HCT116 (cell line): ENCODE results near the gene MEIS1. TPM values are rescaled to one million over a fixed set of nuclear protein-coding genes. Genes with fewer than 3 reads are reported as not detected.

ENCODE experiments used
- ATAC-seq: fragments of 200-7000 bp; cut with Tn5 transposase; 2 replicates; pipeline ENCODE4 v1.9.1; 2020; ENCODE audit warnings: mild to moderate bottlenecking, moderate library complexity
- BruUV-seq: library from RNA; stranded (reverse); fragments of 400-500 nt; replicated peaks from 2 replicates; lab custom pipeline; 2021; lab: Mats Ljungman, UMichigan
- CTCF ChIA-PET: fragments of 300-600 bp; sonication (Branson Sonifier 250); formaldehyde crosslinking; loops from one replicate; lab custom pipeline; 2021; ENCODE audit warnings: antibody characterized with exemption; lab: Charles Lee
- POLR2A ChIA-PET: fragments of 300-600, 350-600 bp; sonication (Branson Sonifier 250); formaldehyde crosslinking; loops from one replicate; lab custom pipeline; 2021; ENCODE audit warnings: antibody characterized with exemption; lab: Charles Lee
- RAD21 ChIA-PET, 2 experiments: fragments of 300-600 bp; sonication (Branson Sonifier 250); formaldehyde crosslinking; loops; one replicate each; lab custom pipeline; 2023; ENCODE audit warnings: low total read pairs in 2 of 2; ENCODE audit not compliant: uncharacterized antibody in 2 of 2, unreplicated experiment in 2 of 2, low non-redundant PET in 1 of 2; lab: Charles Lee
- DNase-seq: peaks from one replicate; pipeline ENCODE4 v3.0.0-alpha.2; 2010; ENCODE audit warnings: low read depth, low spot score
- H2AFZ ChIP-seq: fragments of 200-600 bp; shearing (Covaris generic), sonication (generic); 2 replicates; pipeline ENCODE4 v1.6.1; 2017; ENCODE audit warnings: low read depth, mixed run types, mixed read lengths, antibody characterized with exemption, low read length; ENCODE audit not compliant: poor library complexity, severe bottlenecking
- H3K27ac ChIP-seq: 2 replicates; pipeline ENCODE4 v1.5.1; 2012; ENCODE audit warnings: low read depth, low read length
- H3K27me3 ChIP-seq: fragments of 200-600 bp; sonication (generic); 2 replicates; pipeline ENCODE4 v1.6.1; 2016; ENCODE audit warnings: mixed run types, low read length, mixed read lengths; ENCODE audit not compliant: insufficient read depth
- H3K36me3 ChIP-seq, 2 experiments: fragments of 200-500 bp in 1 of 2; fragments of 200-600 bp in 1 of 2; sonication (Bioruptor generic) in 1 of 2; sonication (generic) in 1 of 2; 2 replicates each; pipeline versions ENCODE4 v1.5.1 to v1.6.1; 2014 to 2016; ENCODE audit warnings: low read length in 2 of 2, inconsistent platforms in 1 of 2, mixed read lengths in 1 of 2, mixed run types in 1 of 2; ENCODE audit not compliant: insufficient read depth in 2 of 2, control insufficient read depth in 1 of 2
- H3K4me1 ChIP-seq, 2 experiments: fragments of 200-600 bp in 1 of 2; sonication (generic) in 1 of 2; 2 replicates each; pipeline versions ENCODE4 v1.5.1 to v1.6.1; 2012 to 2017; ENCODE audit warnings: low read length in 2 of 2, inconsistent platforms in 1 of 2, mild to moderate bottlenecking in 1 of 2, mixed read lengths in 1 of 2, mixed run types in 1 of 2, moderate library complexity in 1 of 2; ENCODE audit not compliant: insufficient read depth in 2 of 2, control insufficient read depth in 1 of 2
- H3K4me2 ChIP-seq: fragments of 200-600 bp; sonication (generic); 2 replicates; pipeline ENCODE4 v1.6.1; 2017; ENCODE audit warnings: mixed run types, low read length, mixed read lengths
- H3K4me3 ChIP-seq, 2 experiments: fragments of 200-600 bp in 1 of 2; sonication (generic) in 1 of 2; replicated peaks in 1 of 2; 2 replicates each; pipeline ENCODE4 v1.5.1; 2011 to 2016; ENCODE audit warnings: low read length in 2 of 2, control low read depth in 1 of 2, low read depth in 1 of 2, mild to moderate bottlenecking in 1 of 2, mixed read lengths in 1 of 2, mixed run types in 1 of 2
- H3K79me2 ChIP-seq: fragments of 200-600 bp; sonication (generic); 2 replicates; pipeline ENCODE4 v1.6.1; 2017; ENCODE audit warnings: mild to moderate bottlenecking, mixed run types, low read length, moderate library complexity, mixed read lengths; ENCODE audit not compliant: insufficient read depth
- H3K9ac ChIP-seq: fragments of 200-600 bp; sonication (generic); 2 replicates; pipeline ENCODE4 v1.6.1; 2016; ENCODE audit warnings: low read length, mixed read lengths
- H3K9me2 ChIP-seq: fragments of 200-600 bp; sonication (generic), shearing (Covaris generic); 2 replicates; pipeline ENCODE4 v1.6.1; 2017; ENCODE audit warnings: mixed run types, mild to moderate bottlenecking, moderate library complexity; ENCODE audit not compliant: insufficient read depth
- H3K9me3 ChIP-seq, 2 experiments: fragments of 200-500 bp in 1 of 2; fragments of 200-600 bp in 1 of 2; sonication (Bioruptor generic) in 1 of 2; sonication (generic) in 1 of 2; 2 replicates each; pipeline ENCODE4 v1.6.1; 2014 to 2017; ENCODE audit warnings: low read length in 2 of 2, mixed read lengths in 2 of 2, inconsistent platforms in 1 of 2, low read depth in 1 of 2, mild to moderate bottlenecking in 1 of 2, mixed run types in 1 of 2, moderate library complexity in 1 of 2; ENCODE audit not compliant: control insufficient read depth in 1 of 2, insufficient read depth in 1 of 2
- H4K20me1 ChIP-seq: fragments of 200-600 bp; sonication (generic), shearing (Covaris generic); 2 replicates; pipeline ENCODE4 v1.6.1; 2017; ENCODE audit warnings: mixed run types, mild to moderate bottlenecking, moderate library complexity; ENCODE audit not compliant: insufficient read depth
- CBX3 ChIP-seq: IDR thresholded peaks from 2 replicates; pipeline ENCODE4 v1.6.1; 2012; ENCODE audit warnings: low read depth
- CEBPB ChIP-seq: IDR thresholded peaks from 2 replicates; pipeline ENCODE4 v1.6.1; 2012; ENCODE audit warnings: low read depth
- EGR1 ChIP-seq: IDR thresholded peaks from 2 replicates; pipeline ENCODE4 v1.6.1; 2012; ENCODE audit warnings: low read depth
- ELF1 ChIP-seq: IDR thresholded peaks from 2 replicates; pipeline ENCODE4 v1.6.1; 2012; ENCODE audit warnings: low read depth, borderline replicate concordance
- EZH2 ChIP-seq: fragments of 200-600 bp; sonication (generic); IDR thresholded peaks from 2 replicates; pipeline ENCODE4 v1.6.1; 2017; ENCODE audit warnings: antibody characterized with exemption, mixed run types
- EZH2phosphoT487 ChIP-seq: fragments of 200-600 bp; IDR thresholded peaks from 2 replicates; pipeline ENCODE4 v1.6.1; 2018; ENCODE audit warnings: antibody characterized with exemption, borderline replicate concordance
- FOSL1 ChIP-seq: IDR thresholded peaks from 2 replicates; pipeline ENCODE4 v1.6.1; 2012; ENCODE audit warnings: low read depth
- JUND ChIP-seq: IDR thresholded peaks from 2 replicates; pipeline ENCODE4 v1.6.1; 2012
- POLR2AphosphoS5 ChIP-seq: IDR thresholded peaks from 2 replicates; pipeline ENCODE4 v1.6.1; 2011; ENCODE audit warnings: mild to moderate bottlenecking, low read depth, low read length, moderate library complexity
- SP1 ChIP-seq: IDR thresholded peaks from 2 replicates; pipeline ENCODE4 v1.6.1; 2012; ENCODE audit warnings: low read depth
- SRF ChIP-seq: IDR thresholded peaks from 2 replicates; pipeline ENCODE4 v1.6.1; 2012; ENCODE audit warnings: low read depth
- YY1 ChIP-seq: IDR thresholded peaks from 2 replicates; pipeline ENCODE4 v1.6.1; 2011; ENCODE audit warnings: low read length, low read depth, moderate library complexity, mild to moderate bottlenecking; ENCODE audit not compliant: insufficient replicate concordance; ENCODE audit errors: extremely low read depth
- intact Hi-C: fragments of 100-400 bp; cut with micrococcal nuclease; formaldehyde crosslinking; loops from 2 replicates; pipeline ENCODE4 v1.10.0; 2022
- total RNA-seq: library from RNA; stranded (reverse); gene quantifications from one replicate; pipeline ENCODE4 v1.2.1, GENCODE V29; 2021; ENCODE audit not compliant: unreplicated experiment
- TF ChIP-seq, protein P1 (sequence below): IDR thresholded peaks from 2 replicates; pipeline ENCODE4 v1.6.1; 2012
- TF ChIP-seq, protein P2 (sequence below), 3 experiments: fragments of 200-600 bp in 1 of 3; sonication (generic) in 1 of 3; IDR thresholded peaks in 2 of 3; conservative IDR thresholded peaks in 1 of 3; 2 replicates each; pipeline ENCODE4 v1.5.1; 2012 to 2017; ENCODE audit warnings: low read depth in 2 of 3, low read length in 2 of 3, antibody characterized with exemption in 1 of 3, borderline replicate concordance in 1 of 3, control low read depth in 1 of 3, mild to moderate bottlenecking in 1 of 3, mixed read lengths in 1 of 3, mixed run types in 1 of 3, moderate library complexity in 1 of 3; ENCODE audit not compliant: insufficient read depth in 1 of 3
- TF ChIP-seq, protein P3 (sequence below): IDR thresholded peaks from 2 replicates; pipeline ENCODE4 v1.6.1; 2011; ENCODE audit warnings: mild to moderate bottlenecking, low read length, moderate library complexity; ENCODE audit not compliant: insufficient replicate concordance; ENCODE audit errors: extremely low read depth

MEIS1 gene
- total RNA-seq, 1 experiment from 2014 or later: 0.32 TPM

DNA sequence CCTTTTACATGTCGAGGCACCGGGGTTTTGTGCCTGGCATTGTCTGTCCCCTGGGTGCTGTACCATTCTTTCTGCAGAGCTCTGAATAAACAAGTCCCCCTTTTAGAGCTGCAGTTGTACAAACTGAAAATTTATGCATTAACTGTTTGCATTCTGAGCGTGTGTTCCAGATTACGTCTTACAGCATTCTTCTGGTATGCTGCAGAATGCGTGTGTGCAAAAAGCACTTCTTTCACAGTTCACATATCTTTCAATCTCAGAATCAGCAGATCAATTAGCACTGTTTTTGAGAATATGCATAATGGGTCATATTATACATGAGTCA is 27.5 kb downstream of the MEIS1 start:
- ChIA-PET RAD21 (no interaction called here), CTCF (no interaction called here), POLR2A (no interaction called here)
- no peak overlapping the region for H2AFZ ChIP-seq
- no peaks in the 10 kb centered on the region for H3K79me2 ChIP-seq
- BruUV-seq: no TSS peak
- no peaks in the 10 kb centered on the region; a peak in 1 of 4 replicates for H3K9me3 ChIP-seq
- no peaks in the 10 kb centered on the region for H4K20me1 ChIP-seq
- no peak overlapping the region for H3K9ac ChIP-seq
- DNase-seq: no peak
- no peak overlapping the region for H3K4me3 ChIP-seq
- no peak for ATAC-seq
- no peak overlapping the region for H3K4me2 ChIP-seq
- no peaks in the 10 kb centered on the region for H3K4me1 ChIP-seq
- H3K27ac ChIP-seq: no peak overlapping the region
- H3K9me2 ChIP-seq: no peaks in the 10 kb centered on the region
- H3K27me3 ChIP-seq: no peaks in the 10 kb centered on the region
- H3K36me3 ChIP-seq: no peaks in the 10 kb centered on the region
- TF ChIP-seq YY1 (no peak), EGR1 (no peak), CBX3 (no peak), ELF1 (no peak), JUND (no peak), SP1 (no peak), FOSL1 (no peak), POLR2AphosphoS5 (no peak), CEBPB (no peak), SRF (no peak), EZH2 (no peak), EZH2phosphoT487 (no peak)
- TF ChIP-seq, protein P1, sequence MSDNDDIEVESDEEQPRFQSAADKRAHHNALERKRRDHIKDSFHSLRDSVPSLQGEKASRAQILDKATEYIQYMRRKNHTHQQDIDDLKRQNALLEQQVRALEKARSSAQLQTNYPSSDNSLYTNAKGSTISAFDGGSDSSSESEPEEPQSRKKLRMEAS: no peak
- TF ChIP-seq, protein P2, sequence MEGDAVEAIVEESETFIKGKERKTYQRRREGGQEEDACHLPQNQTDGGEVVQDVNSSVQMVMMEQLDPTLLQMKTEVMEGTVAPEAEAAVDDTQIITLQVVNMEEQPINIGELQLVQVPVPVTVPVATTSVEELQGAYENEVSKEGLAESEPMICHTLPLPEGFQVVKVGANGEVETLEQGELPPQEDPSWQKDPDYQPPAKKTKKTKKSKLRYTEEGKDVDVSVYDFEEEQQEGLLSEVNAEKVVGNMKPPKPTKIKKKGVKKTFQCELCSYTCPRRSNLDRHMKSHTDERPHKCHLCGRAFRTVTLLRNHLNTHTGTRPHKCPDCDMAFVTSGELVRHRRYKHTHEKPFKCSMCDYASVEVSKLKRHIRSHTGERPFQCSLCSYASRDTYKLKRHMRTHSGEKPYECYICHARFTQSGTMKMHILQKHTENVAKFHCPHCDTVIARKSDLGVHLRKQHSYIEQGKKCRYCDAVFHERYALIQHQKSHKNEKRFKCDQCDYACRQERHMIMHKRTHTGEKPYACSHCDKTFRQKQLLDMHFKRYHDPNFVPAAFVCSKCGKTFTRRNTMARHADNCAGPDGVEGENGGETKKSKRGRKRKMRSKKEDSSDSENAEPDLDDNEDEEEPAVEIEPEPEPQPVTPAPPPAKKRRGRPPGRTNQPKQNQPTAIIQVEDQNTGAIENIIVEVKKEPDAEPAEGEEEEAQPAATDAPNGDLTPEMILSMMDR (IDR thresholded peaks at IDR 0.05 in 2 of 3, conservative IDR thresholded peaks at IDR 0.05 in 1 of 3; ENCODE audit: borderline replicate concordance in 1 of 3, insufficient read depth in 1 of 3, low read depth in 2 of 3, low read length in 2 of 3): no peak
- TF ChIP-seq, protein P3, sequence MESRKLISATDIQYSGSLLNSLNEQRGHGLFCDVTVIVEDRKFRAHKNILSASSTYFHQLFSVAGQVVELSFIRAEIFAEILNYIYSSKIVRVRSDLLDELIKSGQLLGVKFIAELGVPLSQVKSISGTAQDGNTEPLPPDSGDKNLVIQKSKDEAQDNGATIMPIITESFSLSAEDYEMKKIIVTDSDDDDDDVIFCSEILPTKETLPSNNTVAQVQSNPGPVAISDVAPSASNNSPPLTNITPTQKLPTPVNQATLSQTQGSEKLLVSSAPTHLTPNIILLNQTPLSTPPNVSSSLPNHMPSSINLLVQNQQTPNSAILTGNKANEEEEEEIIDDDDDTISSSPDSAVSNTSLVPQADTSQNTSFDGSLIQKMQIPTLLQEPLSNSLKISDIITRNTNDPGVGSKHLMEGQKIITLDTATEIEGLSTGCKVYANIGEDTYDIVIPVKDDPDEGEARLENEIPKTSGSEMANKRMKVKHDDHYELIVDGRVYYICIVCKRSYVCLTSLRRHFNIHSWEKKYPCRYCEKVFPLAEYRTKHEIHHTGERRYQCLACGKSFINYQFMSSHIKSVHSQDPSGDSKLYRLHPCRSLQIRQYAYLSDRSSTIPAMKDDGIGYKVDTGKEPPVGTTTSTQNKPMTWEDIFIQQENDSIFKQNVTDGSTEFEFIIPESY: no peak
- intact Hi-C loops: no loop called here
